Measurements from ENCODE around the gene NUDT2.
"Not testable (repeated sequence)": the region's sequence is repeated elsewhere in the genome, so short reads cannot be mapped to it uniquely, and the experiment has no call there.

The NUDT2 gene

GRCh38 chr9:34335376-34335775 lies 6.0 kb downstream of the NUDT2 start:
- no peak for DNase-seq (ENCODE audit: low read depth)

- no peak for DNase-seq (ENCODE audit: low read depth)
These were observed 8.0 kb downstream of the NUDT2 start for GRCh38 chr9:34337403-34337802.

DNA sequence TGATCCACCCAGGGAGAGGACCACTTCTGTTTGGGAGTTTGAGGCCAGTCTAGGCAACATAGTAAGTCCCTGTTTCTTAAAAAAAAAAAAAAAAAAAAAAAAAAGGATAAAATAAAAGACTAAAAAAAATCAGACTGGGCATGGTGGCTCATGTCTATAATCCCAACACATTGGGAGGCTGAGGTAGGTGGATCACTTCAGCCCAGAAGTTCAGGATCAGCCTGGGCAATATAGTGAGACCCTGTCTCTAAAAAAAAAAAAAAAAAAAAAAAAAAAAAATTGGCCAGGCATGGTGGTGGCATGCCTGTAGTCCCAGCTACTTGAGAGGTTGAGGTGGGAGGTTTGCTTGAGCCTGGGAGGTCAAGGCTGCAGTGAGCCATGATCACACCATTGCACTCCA lies 8.7 kb downstream of the NUDT2 start:
- not testable (repeated sequence) for DNase-seq (ENCODE audit: low read depth)

DNA sequence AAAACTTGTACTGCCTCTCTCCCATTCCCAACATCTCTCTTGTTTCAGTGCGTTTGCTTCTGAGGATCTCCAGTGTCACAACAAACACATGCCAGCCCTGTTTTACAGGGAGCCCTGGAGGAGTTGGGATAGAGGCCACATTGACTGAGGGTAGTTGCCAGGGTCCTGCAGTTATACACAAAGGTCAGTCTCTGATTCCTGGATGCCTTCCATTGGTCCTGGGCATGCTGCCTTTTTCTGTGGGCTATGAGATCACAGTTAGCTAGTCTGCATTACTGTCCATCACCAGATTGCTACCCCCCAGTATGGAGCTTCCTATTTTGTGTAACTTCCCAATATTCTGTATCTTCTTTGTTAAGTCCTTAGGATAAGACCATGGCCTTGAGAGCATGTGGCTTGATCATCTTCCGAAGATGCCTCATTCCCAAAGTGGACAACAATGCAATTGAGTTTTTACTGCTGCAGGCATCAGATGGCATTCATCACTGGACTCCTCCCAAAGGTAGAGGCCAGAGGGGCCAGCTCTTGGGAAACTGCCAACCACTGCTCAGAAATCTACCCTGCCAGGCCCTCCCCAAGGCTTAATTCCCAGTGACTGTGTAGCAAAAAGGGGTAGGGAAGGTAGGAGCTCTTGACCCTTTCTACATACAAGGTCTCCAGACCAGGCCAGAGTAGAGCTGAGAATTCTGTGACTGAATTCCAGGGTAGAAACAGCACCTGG lies 9.5 kb downstream of the NUDT2 start:
- no peak for DNase-seq (ENCODE audit: low read depth)

DNA sequence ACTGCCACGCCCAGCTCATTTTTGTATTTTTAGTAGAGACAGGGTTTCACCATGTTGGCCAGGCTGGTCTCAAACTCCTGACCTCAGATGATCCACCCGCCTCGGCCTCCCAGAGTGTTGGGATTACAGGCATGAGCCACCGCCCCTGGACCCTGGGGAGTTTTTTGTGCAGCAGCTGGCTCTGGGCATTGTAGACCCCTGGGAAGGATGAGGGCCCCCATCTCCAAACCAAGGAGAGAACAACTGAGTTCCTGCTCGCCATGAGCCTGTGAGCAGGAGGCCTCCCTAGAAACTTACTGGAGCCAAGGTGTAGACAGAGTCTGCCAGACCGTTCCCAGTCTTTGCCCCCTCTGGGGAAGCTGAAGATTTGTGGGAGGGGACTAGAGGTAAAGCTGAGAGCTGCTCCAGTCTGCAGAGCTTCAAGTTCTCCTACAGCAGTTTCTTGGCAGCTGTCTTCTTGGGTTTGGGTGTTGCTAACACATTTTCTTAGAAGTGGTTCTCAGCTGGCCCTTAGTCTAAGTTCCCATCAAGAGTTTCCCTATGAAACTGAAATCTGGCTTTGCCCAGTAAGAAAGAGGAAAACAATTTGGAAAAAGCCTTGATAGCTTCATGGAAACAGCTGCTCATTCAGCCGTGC lies 12.4 kb downstream of the NUDT2 start:
- DNase-seq (ENCODE audit: low read depth): no peak

DNA sequence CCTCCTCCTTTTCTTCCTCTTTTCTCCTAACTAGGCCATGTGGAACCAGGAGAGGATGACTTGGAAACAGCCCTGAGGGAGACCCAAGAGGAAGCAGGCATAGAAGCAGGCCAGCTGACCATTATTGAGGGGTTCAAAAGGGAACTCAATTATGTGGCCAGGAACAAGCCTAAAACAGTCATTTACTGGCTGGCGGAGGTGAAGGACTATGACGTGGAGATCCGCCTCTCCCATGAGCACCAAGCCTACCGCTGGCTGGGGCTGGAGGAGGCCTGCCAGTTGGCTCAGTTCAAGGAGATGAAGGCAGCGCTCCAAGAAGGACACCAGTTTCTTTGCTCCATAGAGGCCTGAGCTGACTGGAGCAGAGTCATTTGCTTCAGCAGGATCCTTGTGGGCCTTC lies 13.7 kb downstream of the NUDT2 start:
- no peak for DNase-seq (ENCODE audit: low read depth)

- DNase-seq (ENCODE audit: low read depth): no peak
These were observed 14.2 kb downstream of the NUDT2 start for GRCh38 chr9:34343605-34344004.

DNA sequence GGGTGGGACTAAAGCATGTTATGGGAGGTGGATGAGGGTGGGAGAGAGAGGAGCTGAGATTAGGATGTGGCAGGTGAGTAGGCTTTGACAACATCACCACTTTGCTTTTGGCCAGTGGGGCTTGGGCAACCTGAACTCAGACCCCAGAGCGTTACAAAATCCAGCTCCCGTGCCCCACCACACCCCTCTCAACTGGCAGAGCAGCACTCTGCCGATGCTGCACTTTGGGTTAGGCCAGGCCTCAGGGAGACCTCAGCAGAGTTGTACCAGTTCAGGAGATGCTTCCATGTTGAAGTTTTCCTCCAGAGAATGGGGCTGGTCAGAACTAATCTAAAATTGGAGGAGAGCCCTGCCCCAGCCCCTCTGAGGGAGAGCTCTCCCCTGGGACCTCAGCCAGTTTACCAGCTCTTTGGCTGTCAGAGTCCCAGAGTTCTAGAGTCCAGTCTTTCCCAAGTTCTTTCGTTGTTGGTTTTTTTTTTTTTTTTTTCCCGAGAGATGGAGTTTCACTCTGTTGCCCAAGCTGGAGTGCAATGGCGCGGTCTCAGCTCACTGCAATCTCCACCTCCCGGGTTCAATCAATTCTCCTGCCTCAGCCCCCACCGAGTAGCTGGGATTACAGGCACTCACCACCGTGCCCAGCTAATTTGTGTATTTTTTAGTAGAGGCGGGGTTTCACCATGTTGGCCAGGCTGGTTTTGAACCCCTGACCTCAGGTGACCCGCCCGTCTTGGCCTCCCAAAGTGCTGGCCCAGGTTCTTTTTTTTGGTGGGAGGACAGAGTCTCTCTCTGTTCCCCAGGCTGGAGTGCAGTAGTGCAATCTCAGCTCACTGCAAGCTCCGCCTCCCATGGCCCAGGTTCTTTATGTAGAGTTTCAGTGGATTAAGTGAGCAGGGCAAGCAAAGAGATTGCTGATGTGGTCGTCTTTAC lies 17.8 kb downstream of the NUDT2 start:
- no peak for DNase-seq (ENCODE audit: low read depth)

DNA sequence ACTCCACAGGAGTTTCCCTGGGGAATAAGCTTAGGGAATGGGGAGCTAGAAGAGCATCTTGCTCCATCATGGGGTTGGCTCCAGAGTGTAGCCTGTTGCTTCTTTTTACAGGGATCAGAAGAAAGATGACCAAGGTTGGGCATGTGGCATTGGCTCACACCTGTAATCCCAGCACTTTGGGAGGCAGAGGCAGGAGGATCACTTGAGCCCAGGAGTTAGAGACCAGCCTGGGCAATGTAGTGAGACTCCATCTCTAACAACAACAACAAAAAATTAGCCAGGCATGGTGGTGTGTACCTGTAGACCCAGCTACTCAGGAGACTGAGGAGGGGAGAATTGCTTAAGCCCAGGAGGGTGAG lies 18.4 kb downstream of the NUDT2 start:
- DNase-seq (ENCODE audit: low read depth): no peak

GRCh38 chr9:34349324-34349723 lies 20.0 kb downstream of the NUDT2 start:
- no peak for DNase-seq (ENCODE audit: low read depth)

DNA sequence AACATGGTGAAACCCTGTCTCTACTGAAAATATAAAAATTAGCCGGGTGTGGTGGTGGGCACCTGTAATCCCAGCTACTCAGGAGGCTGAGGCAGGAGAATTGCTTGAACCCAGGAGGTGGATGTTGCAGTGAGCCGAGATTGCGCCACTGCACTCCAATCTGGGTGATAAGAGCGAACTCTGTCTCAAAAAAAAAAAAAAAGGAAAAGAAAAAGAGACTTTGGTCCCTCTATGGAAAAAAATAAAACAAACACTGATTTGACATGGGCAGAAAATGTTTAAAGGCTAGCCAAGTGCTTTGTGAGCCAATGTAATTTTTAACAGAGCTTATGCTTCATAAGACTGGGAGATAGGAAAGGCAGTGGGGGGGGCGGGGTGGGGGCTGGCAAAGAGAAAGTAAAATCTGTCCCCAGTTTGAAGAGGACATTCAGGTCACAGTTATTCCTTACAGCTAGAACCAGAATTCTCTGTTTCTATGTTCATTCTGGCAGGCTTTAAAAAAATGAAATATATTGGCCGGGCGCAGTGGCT lies 22.8 kb downstream of the NUDT2 start:
- not testable (repeated sequence) for DNase-seq (ENCODE audit: low read depth)

DNA sequence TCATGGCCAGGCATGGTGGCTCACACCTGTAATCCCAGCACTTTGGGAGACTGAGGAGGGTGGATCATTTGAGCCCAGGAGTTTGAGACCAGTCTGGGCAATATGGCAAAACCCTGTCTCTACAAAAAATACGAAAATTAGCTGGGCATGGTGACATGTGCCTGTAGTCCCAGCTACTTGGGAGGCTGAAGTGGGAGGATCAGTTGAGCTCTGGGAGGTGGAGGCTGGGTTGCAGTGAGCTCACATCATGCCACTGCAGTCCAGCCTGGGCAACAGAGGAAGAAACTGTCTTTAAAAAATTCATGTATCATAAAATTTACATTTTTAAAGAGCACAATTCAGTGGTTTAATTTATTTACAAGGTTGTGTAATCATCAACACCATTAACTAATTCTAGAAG lies 23.6 kb downstream of the NUDT2 start:
- not testable (repeated sequence) for DNase-seq (ENCODE audit: low read depth)

GRCh38 chr9:34362614-34363214 lies 33.3 kb downstream of the NUDT2 start:
- DNase-seq (ENCODE audit: low read depth): no peak

GRCh38 chr9:34363619-34364351 lies 34.4 kb downstream of the NUDT2 start:
- no peak for DNase-seq (ENCODE audit: low read depth)

- DNase-seq (ENCODE audit: low read depth): no peak
These were observed 35.9 kb downstream of the NUDT2 start for GRCh38 chr9:34365282-34365681.

- no peak for DNase-seq (ENCODE audit: low read depth)
These were observed 37.0 kb downstream of the NUDT2 start for GRCh38 chr9:34366365-34366764.

DNA sequence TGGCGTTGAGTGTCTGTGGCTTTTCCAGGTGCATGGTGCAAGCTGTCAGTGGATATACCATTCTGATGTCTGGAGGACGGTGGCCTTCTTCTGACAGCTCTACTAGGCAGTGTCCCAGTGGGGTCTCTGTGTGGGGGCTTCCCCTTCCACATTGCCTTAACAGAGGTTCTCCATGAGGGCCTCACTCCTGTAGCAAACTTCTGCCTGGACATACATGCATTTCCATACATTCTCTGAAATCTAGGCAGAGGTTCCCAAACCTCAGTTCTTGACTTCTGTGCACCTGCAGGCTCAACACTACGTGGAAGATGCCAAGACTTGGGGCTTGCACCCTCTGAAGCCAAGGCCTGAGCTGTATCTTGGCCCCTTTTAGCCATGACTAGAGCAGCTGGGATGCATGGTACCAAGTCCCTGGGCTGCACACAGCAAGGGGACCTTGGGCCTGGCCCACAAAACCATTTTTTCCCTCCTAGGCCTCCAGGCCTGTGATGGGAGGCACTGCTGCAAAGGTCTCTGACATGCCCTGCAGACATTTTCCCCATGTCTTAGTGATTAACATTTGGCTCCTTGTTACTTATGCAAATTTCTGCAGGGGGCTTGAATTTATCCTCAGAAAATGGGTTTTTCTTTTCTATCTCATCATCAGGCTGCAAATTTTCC lies 38.5 kb downstream of the NUDT2 start:
- DNase-seq (ENCODE audit: low read depth): not testable (repeated sequence)

DNA sequence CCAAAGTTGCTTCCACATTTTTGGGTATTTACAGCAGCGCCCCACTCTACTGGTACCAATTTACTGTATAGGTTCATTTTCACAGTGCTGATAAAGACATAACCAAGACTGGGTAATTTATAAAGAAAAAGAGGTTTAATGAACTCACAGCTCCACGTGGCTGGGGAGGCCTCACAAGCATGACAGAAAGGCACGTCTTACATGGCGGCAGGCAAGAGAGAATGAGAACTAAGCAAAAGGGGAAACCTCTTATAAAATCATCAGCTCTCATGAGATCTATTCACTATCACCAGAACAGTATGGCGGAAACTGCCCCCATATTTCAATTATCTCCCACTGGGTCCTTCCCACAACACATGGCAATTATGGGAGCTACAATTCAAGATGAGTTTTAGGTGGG lies 39.4 kb downstream of the NUDT2 start:
- not testable (repeated sequence) for DNase-seq (ENCODE audit: low read depth)

- DNase-seq (ENCODE audit: low read depth): no peak
These were observed 40.3 kb downstream of the NUDT2 start for GRCh38 chr9:34369636-34370035.

GRCh38 chr9:34370335-34370969 lies 41.1 kb downstream of the NUDT2 start:
- no peak for DNase-seq (ENCODE audit: low read depth)

Measured in T-helper 22 cell (primary cell).